GM18519 (cell line): ENCODE data around the gene ABCB8.
"Not testable (repeated sequence)": the region's sequence is repeated elsewhere in the genome, so short reads cannot be mapped to it uniquely, and the experiment has no call there.

Experiments used
- ATAC-seq: cut with Tn5 transposase; IDR thresholded peaks from one replicate; pipeline ENCODE4 v1.9.1; 2021; ENCODE audit warnings: mild to moderate bottlenecking, moderate library complexity; ENCODE audit not compliant: unreplicated experiment, low FRiP score

The ABCB8 gene

DNA sequence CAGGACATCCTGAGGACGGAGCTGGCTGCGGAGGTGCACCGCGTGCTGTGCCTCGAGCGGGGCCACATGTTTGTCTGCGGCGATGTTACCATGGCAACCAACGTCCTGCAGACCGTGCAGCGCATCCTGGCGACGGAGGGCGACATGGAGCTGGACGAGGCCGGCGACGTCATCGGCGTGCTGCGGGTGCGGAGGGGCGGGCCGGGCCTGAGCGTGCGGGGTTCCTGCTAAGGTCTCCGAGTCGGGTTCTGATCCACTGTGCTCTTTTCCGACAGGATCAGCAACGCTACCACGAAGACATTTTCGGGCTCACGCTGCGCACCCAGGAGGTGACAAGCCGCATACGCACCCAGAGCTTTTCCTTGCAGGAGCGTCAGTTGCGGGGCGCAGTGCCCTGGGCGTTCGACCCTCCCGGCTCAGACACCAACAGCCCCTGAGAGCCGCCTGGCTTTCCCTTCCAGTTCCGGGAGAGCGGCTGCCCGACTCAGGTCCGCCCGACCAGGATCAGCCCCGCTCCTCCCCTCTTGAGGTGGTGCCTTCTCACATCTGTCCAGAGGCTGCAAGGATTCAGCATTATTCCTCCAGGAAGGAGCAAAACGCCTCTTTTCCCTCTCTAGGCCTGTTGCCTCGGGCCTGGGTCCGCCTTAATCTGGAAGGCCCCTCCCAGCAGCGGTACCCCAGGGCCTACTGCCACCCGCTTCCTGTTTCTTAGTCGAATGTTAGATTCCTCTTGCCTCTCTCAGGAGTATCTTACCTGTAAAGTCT, 14.3 kb upstream of the ABCB8 start:
- no peak for ATAC-seq

DNA sequence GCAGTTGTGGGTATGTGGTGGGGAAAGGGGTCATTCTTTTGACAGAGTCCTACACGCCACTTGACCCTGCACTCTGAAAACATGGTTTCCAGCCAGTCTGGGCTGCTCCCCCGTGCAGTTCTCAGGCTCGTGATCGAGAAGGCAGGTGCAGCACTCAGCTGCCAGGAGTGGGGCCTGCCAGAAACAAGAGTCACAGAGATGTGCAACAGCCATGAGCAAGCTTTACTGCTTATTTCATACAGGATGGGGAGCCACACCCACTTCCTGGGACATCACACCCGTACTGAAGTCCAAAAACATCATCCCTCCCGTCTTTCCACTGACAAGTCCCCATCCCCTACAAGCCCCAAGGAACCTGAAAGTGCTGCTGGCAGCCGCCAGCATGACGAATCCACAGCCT, 13.3 kb upstream of the ABCB8 start:
- no peak for ATAC-seq

DNA sequence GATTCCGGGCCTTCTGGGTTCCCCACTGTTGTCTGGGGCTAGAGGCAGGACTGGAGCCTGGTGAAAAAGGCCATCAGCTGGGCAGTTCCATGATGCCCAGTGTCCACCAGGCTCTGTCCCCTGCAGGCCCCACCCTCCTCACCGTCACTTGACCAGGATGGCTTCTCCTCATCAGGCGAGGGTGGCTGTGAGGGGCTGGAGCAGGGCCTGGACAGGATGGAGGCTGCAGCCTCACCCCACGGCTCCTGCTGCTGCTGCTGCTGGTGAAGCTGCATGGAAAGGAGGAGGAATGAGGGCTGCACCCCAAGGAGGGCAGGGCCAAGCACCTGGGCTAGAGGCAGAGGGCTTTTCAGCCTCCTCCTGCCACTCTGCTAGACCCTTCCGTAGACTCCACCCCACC, 12.3 kb upstream of the ABCB8 start:
- ATAC-seq = no peak

DNA sequence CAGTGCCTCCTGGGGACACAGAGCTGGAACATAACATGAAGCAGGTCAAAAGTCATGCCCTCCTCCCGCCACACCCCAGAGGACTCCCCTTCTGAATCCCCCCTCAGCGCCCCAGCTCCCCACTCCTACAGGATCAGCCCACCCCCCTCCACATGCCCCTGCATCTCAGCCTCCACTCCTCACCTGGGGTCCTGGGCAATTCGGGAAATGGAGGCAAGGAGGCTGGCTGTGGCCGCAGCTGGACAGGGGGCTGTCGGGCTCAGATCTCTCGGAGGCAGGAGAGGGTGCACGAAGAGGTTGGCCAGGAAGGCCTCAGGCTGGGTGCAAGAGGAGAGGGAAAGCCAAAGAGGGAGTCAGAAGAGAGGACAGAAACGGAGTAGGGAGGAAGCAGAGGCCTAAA, 11.7 kb upstream of the ABCB8 start:
- no peak for ATAC-seq

DNA sequence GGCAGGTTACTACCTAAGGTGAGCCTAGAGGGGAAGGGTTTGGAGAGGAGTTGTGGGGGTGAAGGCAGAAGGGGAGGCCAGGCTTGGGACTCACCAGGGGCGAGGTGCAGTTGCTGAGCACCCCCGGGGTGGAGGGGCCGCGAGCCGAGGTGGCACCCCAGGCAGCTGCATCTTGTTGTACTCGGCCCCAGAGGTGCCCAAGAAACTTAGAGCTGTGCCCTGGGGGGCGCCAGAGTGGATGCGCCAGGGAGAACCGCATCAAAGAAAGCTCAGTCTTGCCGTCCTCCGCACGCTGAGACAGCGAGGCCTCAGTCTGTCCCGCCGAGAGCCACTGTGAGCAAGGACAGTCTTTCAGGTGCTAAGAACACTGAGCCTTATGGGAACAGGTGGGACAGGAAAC, 11.3 kb upstream of the ABCB8 start:
- ATAC-seq = no peak

DNA sequence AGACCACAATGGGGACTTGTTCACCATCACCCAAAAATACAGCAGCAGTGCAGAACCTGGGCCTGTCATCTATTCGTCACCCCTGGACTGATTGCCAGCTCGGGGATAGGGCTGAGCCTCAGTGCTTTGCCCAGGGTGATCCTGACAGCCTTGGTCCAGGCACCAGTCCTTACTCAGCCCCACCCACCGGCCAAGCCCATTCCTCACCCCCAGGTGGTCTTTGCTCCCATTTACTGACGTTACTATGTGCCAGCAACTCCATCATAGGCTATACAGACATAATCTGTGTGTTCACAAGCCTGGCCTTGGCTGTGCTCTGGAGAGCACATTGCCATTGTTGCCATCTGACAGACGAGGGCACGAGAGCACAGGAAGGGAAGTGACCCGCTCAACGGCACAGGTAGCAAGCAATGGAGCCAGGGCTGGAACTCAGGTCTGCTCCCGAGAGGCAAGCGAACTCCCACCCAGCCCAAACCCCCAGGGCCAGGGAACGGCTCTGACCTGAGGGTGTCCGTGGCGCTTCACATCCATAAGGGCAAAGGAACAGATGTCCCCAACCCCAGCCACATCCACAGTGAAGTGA, 10.8 kb upstream of the ABCB8 start:
- ATAC-seq = no peak

DNA sequence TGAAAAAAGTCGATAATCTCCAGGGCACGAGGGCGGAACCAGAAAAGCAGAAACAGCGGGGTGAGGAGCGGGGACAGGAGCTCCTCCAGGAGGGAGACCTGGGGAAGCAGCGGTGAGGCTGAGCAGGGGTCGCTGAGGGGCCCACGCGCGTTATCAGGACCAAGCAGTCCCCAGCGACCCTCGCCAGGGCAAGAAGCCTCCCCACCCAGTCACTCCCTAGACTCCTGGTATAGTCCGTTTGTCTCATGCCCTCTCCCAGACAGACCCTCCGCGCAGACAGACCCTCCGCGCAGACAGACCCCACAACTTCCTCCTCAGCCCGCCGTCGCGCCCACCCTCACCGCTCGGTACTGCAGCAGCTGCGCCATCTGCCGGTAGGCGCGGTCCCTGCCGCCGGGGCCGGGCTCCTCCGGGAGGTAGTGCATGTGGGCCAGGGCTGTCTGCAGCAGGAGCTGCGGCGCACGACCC, 10.3 kb upstream of the ABCB8 start:
- no peak for ATAC-seq

DNA sequence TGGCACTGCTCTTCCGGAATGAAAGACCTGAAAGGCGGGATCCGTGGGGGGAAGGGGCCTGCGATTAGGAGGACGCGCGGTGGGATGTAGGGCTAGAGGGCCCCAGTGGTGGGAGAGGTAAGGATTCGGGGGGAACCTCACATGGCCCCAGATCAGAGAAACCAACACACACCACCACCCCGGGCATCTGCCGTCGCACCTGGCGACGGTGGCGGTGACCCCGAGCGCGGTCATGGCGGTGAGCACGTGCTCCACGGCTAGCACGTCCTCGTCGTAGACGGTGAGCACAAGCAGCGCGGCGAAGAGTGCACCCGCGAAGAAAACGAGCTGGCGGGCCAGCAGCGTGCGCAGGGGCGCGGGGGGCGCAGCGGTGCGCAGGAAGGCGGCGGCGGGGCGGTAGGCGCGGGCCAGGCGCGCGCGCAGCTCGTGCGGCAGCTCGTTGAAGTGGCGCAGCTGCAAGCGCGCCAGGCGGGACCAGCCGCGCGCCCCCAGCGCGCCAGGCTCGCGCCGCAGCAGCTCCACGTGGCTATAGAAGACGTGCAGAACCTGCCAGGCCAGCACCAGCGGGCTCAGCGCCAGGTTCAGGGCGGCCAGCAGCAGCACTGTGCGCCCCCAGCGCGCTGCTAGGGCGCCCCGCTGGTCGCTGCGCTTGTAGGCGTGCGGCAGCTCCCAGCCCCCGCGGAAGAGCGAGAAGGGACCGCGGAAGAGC, 9.7 kb upstream of the ABCB8 start:
- ATAC-seq = no peak

DNA sequence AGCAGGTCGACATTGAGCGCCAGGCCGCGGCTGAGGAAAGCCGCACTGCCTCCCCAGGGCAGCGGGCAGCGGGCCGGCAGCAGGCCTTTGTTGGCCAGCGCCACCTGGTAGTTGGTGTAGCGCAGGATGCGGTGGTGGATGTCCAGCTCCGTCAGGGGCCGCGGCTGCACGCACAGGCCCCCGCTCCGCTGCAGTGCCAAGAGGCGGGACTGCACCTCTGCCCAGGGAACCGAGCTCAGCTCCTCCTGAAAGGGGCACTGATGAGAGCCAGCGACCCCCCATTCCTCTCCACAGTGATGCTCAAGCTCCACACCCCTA, 9.2 kb upstream of the ABCB8 start:
- ATAC-seq = no peak

DNA sequence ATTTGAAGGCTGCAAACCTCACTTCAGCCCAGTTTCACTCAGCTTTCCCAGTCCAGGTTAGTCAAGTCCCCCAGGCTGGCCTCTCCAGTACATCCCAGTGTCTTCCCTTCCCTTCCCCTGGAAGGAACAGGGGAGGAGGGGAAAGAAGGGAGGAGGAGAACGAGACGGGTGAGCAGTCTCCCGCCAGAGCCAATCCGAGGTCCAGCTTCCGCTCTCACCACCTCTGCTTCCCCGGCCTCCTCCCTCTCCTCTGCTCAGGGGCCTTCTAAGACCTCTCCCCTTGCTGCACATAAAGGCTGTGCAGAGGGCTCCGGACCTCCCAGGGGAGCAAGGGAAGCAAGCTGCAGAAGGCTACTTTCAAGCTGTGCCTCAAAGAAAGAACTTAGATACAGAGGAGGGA, 8.0 kb upstream of the ABCB8 start:
- no peak for ATAC-seq

DNA sequence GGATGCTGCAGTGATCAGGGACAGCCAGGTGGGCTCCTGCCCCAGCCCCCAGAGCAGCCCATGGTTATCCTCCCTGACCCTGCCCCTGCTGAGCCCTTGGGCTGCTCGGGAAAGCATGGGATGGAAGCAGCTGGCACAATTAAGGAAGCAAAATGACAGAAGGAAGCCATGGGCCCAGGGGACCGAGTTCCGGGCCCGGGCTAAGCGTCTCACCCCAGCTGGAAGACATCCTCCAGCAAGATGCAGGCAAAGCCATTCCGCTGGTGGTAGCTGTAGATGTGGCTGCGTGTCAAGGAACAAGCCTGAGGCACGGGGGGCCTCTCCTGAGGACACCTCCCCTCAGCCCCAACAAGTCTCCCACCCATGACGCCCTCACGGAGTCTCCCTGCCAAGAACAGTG, 5.0 kb upstream of the ABCB8 start:
- no peak for ATAC-seq

DNA sequence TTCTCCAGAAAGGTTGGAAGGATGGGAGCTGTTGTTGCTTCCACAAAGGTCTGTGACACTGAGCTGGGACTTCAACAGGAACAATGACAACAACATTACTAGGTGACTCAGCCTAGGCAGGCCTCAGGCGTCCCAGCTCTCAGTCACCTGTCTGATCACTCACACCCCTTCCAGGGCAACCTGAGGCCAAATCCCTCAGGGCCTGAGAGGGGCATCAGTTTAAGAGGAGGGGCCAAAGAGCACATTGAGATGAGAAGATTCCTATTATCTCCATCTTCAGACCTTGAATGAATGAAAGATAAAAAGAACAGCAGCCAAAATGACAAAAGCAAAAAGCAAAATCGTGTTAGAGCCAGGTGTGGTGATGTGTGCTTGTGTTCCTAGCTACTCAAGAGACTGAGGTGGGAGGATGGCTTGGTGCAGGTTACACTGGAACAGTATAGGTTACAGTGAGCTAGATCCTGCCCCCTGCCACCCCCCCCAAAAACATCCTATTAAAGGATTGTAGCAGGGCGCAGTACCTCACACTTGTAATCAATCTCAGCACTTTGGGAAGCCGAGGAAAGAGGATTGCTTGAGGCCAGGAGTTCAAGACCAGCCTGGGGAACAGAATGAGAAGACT, 3.7 kb upstream of the ABCB8 start, which contains the start of gene ATG9B:
ATG9B (minus strand) TSS at position 60 of the 622 bp plus-strand sequence. CDS start 71 bp downstream, outside the sequence.
- ATAC-seq = no peak

DNA sequence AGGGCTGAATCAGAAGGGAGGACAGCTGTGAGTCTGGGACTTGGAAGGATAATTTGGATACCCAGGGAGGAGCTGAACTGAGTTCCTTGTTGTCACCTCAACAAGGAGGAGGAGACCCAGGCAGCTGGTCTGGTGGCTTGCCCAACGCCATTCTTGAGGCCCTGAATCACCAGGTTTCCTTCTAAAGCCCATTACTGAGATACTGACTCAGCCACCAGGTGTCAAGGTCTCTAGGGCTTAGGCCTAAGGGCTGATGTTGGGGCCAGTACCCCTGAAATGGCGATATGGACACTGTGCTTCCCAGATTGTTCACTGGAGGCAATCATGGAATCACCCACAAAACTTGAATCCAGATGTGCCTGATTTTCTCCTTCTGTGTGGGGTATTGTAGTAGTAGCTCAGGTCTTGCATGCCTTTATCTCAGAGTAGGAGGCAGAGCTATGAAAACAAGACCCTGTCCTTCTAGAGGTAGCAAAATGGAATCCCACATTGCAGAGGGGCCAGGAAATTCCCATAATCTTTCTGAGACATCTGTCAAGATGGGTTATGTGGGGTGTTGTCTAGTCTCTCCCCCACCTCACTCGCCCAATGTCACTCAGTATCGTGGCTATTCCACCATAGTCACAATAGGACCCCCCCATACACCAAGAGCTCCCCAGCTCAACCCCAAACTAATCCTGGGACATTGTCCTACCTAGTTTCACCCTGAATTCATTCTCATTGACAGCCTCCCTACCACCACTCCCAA, 2.2 kb upstream of the ABCB8 start:
- no peak for ATAC-seq

DNA sequence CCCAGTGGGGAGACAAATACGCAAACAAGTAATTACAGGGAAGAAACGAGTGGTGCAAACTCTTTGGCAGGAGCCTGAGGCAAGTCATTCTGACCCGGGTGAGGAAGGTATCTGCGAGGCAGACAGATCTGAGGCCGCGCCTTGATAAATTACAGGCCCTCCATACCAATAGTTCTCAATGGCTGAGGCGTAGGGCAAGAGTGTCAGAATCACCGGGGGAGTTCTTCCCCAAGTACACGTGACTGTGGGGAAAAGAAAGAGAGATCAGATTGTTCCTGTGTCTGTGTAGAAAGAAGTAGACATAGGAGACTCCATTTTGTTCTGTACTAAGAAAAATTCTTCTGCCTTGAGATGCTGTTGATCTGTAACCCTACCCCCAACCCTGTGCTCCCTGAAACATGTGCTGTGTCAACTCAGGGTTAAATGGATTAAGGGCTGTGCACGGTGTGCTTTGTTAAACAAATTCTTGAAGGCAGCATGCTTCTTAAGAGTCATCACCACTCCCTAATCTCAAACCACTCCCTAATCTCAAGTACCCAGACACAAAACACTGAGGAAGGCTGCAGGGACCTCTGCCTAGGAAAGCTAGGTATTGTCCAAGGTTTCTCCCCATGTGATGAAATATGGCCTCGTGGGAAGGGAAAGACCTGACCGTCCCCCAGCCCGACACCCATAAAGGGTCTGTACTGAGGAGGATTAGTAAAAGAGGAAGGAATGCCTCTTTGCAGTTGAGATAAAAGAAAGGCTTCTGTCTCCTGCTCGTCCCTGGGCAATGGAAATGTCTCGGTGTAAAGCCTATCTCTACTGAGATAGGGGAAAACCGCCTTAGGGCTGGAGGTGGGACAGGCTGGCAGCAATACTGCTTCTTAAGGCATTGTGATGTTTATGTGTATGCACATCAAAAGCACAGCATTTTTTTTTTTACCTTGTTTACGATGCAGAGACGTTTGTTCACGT, 1.2 kb upstream of the ABCB8 start:
- ATAC-seq = not testable (repeated sequence)

DNA sequence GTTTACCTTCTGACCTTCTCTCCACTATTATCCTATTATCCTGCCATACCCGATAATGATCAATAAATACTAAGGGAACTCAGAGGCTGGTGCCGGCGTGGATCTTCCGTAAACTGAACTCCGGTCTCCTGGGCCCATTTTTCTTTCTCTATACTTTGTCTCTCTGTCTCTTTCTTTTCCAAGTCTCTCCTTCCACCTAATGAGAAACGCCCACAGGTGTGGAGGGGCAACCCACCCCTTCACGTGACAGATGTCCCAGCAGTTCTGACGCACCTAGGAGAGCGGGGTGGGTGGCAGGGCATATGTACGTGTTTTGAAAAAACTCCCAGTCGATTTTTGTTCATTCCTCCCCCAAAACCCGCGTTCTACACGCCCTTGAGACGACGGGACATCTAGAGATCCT, 521 bp upstream of the ABCB8 start:
- not testable (repeated sequence) for ATAC-seq

DNA sequence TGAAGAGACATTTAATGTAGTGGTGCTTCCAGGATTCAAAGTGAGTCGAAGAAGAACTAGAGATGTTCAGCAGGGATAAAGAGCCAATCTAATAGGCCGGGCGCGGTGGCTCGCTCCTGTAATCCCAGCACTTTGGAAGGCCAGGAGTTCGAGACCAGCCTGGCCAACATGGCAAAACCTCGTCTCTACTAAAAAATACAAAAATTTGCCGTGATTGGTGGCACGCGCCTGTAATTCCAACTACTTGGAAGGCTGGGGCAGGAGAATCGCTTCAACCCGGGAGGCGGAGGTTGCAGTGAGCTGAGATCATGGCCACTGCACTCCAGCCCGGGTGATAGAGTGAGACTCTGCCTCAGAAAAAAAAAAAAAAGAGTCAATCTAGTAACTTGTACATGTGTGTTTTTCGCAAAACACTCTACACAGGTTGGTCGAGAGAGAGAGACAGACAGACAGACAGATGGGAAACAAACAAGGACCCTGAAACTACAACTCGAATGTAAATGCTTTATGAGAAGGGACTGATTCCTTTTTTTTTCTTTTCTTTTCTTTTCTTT, 775 bp downstream of the ABCB8 start:
- ATAC-seq = no peak

DNA sequence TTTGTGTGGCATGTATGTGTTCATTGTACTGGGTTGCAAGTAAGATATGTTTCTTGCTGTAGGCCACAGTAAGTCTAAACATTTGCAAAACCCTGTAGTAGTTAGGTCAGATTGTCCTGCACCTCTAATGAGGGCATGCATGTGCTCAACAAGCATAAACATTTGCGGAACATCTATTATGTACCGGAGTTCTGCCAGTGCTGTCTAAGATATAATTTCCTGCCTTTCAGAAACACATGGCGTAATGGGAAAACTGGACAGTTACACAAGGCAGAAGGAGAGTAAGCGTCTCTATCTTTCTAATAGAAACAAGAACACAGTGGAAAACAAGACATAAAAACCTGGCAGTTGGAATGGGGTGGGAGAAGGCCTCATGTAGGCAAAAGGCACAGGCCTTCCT, 2.8 kb downstream of the ABCB8 start:
- no peak for ATAC-seq

DNA sequence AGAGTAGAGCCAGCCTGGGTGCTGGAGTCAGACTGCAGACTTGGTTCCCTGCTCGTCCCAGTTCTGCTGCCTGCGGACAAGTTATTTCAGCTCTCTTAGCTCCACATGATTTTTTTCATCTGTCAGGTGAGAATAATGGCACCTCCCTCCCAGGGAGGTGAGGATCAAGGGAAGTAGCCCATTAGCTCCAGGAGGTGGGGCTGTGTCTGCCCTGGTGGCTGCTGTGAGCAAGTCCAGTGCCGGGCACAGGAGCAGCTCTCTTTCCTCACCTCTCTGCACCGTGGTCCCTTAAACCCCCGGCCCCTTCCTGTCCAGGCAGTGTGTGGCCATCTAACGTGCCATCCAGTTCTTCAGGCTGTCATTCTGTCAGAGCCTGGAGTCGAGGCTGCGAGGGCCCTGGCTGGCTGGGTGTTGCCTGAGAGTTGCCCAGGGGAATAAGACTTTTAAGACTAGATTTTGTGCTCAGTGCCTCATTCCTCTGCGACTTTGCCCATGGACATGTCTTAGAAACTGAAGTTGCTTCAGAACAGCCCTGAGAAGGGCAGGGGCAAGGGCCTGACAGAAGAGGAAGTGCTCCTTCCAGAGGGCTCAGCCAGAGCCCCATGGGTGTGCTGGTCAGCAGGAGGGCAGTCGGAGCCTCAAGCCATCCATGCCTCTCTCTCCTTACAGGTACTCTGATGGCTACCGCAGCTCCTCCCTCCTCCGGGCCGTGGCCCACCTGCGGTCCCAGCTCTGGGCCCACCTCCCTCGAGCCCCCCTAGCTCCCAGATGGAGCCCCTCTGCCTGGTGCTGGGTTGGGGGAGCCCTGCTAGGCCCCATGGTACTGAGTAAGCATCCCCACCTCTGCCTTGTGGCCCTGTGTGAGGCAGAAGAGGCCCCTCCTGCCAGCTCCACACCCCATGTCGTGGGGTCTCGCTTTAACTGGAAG, 5.0 kb downstream of the ABCB8 start:
- no peak for ATAC-seq
